Activated CD4-positive, alpha-beta T cell treated with anti-CD3 and anti-CD28 coated beads, Interleukin-2, amount 50 U/mL, for 24 hours (primary cell): Measurements from ENCODE around the gene PBX3.

Experiments
- DNase-seq, 2 donors: peaks; one replicate each; pipeline ENCODE4 v3.0.0-alpha.2; 2020; ENCODE audit warnings: low read depth in 1 of 2, low spot score in 1 of 2

The PBX3 gene

GRCh38 chr9:125748446-125749099, 1.4 kb downstream of the PBX3 start:
- no peak for DNase-seq

- no peak for DNase-seq
Measured at GRCh38 chr9:125749287-125749935, 2.2 kb downstream of the PBX3 start.

- no peak for DNase-seq
Measured at GRCh38 chr9:125749951-125750626, 2.9 kb downstream of the PBX3 start.

GRCh38 chr9:125750627-125751011, 3.4 kb downstream of the PBX3 start:
- no peak for DNase-seq

GRCh38 chr9:125752070-125752628, 5.0 kb downstream of the PBX3 start:
- DNase-seq, result no peak

GRCh38 chr9:125754096-125754495, 6.9 kb downstream of the PBX3 start:
- DNase-seq, result no peak

- no peak for DNase-seq
Measured at GRCh38 chr9:125755340-125755739, 8.2 kb downstream of the PBX3 start.

- DNase-seq, result no peak
Measured at GRCh38 chr9:125756518-125756917, 9.3 kb downstream of the PBX3 start.

- DNase-seq, result no peak
Measured at GRCh38 chr9:125757834-125758233, 10.7 kb downstream of the PBX3 start.

- DNase-seq, result no peak
Measured at GRCh38 chr9:125758986-125759763, 12.0 kb downstream of the PBX3 start.

GRCh38 chr9:125759764-125760129, 12.6 kb downstream of the PBX3 start:
- no peak for DNase-seq

- no peak for DNase-seq
Measured at GRCh38 chr9:125760537-125760936, 13.4 kb downstream of the PBX3 start.

GRCh38 chr9:125761676-125762450, 14.7 kb downstream of the PBX3 start:
- DNase-seq, result no peak

GRCh38 chr9:125763394-125763801, 16.2 kb downstream of the PBX3 start:
- no peak for DNase-seq

- DNase-seq, result no peak
Measured at GRCh38 chr9:125764198-125764597, 17.0 kb downstream of the PBX3 start.

- no peak for DNase-seq
Measured at GRCh38 chr9:125766468-125767221, 19.5 kb downstream of the PBX3 start.

- DNase-seq, result no peak
Measured at GRCh38 chr9:125767349-125767748, 20.2 kb downstream of the PBX3 start.

- DNase-seq, result no peak
Measured at GRCh38 chr9:125768803-125769202, 21.6 kb downstream of the PBX3 start.

- DNase-seq, result no peak
Measured at GRCh38 chr9:125771037-125771436, 23.9 kb downstream of the PBX3 start.

GRCh38 chr9:125772740-125773139, 25.6 kb downstream of the PBX3 start:
- DNase-seq, result no peak
